Activated T-cell treated with anti-CD3 and anti-CD28 coated beads, Interleukin-2, amount 50 U/mL, for 72 hours (primary cell): ENCODE results near the gene KLF5. TPM values are rescaled to one million over a fixed set of nuclear protein-coding genes. Genes with fewer than 3 reads are reported as not detected.

ENCODE experiments used
- ATAC-seq, 2 donors: fragments of 150-1000 bp; cut with Tn5 transposase; replicated peaks in 1 of 2; 2 replicates each; pipeline ENCODE4 v1.10.0; 2021; ENCODE audit warnings: moderate library complexity in 2 of 2, mild to moderate bottlenecking in 1 of 2
- DNase-seq, 2 donors: peaks; one replicate each; pipeline ENCODE4 v3.0.0; 2021 to 2022; ENCODE audit warnings: mixed read lengths in 1 of 2
- H3K27ac Mint-ChIP-seq: one replicate; pipeline ENCODE4 v1.8.0; 2022; ENCODE audit warnings: mild to moderate bottlenecking, moderate library complexity, mixed read lengths
- H3K27me3 Mint-ChIP-seq: one replicate; pipeline ENCODE4 v1.8.0; 2022; ENCODE audit warnings: low read depth, mixed read lengths
- H3K36me3 Mint-ChIP-seq, 2 donors: one replicate each; pipeline ENCODE4 v1.8.0; 2022; ENCODE audit warnings: mixed read lengths in 2 of 2, mild to moderate bottlenecking in 1 of 2; ENCODE audit not compliant: insufficient read depth in 2 of 2
- H3K4me1 Mint-ChIP-seq: one replicate; pipeline ENCODE4 v1.8.0; 2022; ENCODE audit warnings: low read depth, mixed read lengths
- H3K4me3 Mint-ChIP-seq, 2 donors: one replicate each; pipeline ENCODE4 v1.8.0; 2022; ENCODE audit warnings: mild to moderate bottlenecking in 2 of 2, mixed read lengths in 2 of 2, moderate library complexity in 2 of 2
- H3K9me3 Mint-ChIP-seq, 2 donors: one replicate each; pipeline ENCODE4 v1.8.0; 2022; ENCODE audit warnings: mixed read lengths in 2 of 2
- total RNA-seq, 2 donors: library from RNA; stranded (reverse); gene quantifications; one replicate each; pipeline ENCODE4 v1.2.3, GENCODE V29; 2022

KLF5 gene
- total RNA-seq, 2 donors from 2014 or later, result 3.2 to 3.7 TPM

DNA sequence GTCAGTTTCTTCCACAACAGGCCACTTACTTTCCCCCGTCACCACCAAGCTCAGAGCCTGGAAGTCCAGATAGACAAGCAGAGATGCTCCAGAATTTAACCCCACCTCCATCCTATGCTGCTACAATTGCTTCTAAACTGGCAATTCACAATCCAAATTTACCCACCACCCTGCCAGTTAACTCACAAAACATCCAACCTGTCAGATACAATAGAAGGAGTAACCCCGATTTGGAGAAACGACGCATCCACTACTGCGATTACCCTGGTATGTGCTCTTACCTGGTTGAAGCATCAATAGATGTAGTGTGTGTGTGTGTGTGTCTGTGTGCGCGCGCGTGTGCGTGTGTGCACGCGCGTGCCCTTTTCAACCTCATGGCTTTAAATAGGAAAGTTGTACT, 3.7 kb downstream of the KLF5 start:
- Mint-ChIP-seq H3K4me1 (peaks cover 19% of the 10 kb centered on the region), H3K27me3 (peaks cover 25% of the 10 kb centered on the region), H3K36me3 (peaks cover 0 to 2% of the 10 kb centered on the region in 2 donors), H3K4me3 (no peak overlapping the region), H3K27ac (no peak overlapping the region), H3K9me3 (no peaks in the 10 kb centered on the region)
- DNase-seq (no peak), ATAC-seq (no peak)

GRCh38 chr13:73063166-73063565, 4.4 kb downstream of the KLF5 start:
- ATAC-seq, result no peak
- Mint-ChIP-seq H3K36me3 (peaks cover 0 to 2% of the 10 kb centered on the region in 2 donors), H3K27ac (no peak overlapping the region), H3K27me3 (peaks cover 18% of the 10 kb centered on the region), H3K4me3 (no peak overlapping the region), H3K9me3 (no peaks in the 10 kb centered on the region), H3K4me1 (peaks cover 17% of the 10 kb centered on the region)
- DNase-seq, result no peak

GRCh38 chr13:73065036-73065435, 6.2 kb downstream of the KLF5 start:
- Mint-ChIP-seq H3K4me3 (no peak overlapping the region), H3K27ac (no peak overlapping the region), H3K9me3 (no peaks in the 10 kb centered on the region), H3K4me1 (peaks cover 9% of the 10 kb centered on the region), H3K27me3 (peaks cover 9% of the 10 kb centered on the region), H3K36me3 (no peaks in the 10 kb centered on the region)
- DNase-seq (no peak), ATAC-seq (no peak)

GRCh38 chr13:73065665-73066340, 7.0 kb downstream of the KLF5 start:
- no peaks in the 10 kb centered on the region for H3K9me3 Mint-ChIP-seq
- DNase-seq, result no peak

GRCh38 chr13:73069206-73069805, 10.5 kb downstream of the KLF5 start:
- H3K9me3 Mint-ChIP-seq, result no peaks in the 10 kb centered on the region
- H3K27me3 Mint-ChIP-seq, result peaks cover 5% of the 10 kb centered on the region
- no peak for ATAC-seq
- no peak for DNase-seq
- H3K4me1 Mint-ChIP-seq, result peaks cover 6% of the 10 kb centered on the region
- H3K36me3 Mint-ChIP-seq, result no peaks in the 10 kb centered on the region
- no peak overlapping the region for H3K4me3 Mint-ChIP-seq
- no peak overlapping the region for H3K27ac Mint-ChIP-seq

More at GRCh38 chr13:73065665-73066340, 7.0 kb downstream of the KLF5 start:
- H3K4me1 Mint-ChIP-seq, result peaks cover under 1% of the 10 kb centered on the region
- no peak for ATAC-seq
- peaks cover 1% of the 10 kb centered on the region for H3K27me3 Mint-ChIP-seq
- no peak overlapping the region for H3K27ac Mint-ChIP-seq
- H3K4me3 Mint-ChIP-seq, result no peak overlapping the region
- no peaks in the 10 kb centered on the region for H3K36me3 Mint-ChIP-seq

DNA sequence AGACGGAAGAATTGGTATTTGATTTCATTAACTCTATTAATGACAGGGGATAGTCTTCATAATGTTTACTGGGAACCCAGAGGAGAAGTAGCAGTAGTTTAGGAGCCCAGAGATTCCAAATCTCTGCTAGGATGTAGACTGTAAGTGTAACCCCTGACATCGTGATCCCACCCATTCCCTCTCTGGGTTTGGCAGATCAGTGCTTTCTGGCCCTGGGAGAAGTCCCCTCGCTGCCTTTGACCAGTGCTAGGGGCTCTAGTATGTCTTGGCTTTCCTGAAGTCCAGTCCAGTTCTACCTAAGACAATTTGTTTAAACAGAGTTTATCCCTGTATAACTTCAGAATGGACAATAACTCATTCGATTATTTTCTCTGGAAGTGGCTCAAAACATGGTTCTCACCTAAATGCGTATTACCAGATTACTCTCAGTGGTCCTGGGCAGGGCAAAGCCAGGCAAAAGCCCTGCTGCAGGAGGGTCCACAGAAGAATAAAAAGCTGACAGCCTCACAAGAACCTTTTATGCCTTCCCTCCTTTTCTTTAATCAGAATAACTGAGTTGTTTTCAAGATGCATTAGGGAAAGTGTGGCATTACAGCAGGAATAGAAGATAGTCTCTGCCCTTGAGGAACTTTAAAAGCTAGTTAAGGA, 11.8 kb downstream of the KLF5 start:
- H3K27me3 Mint-ChIP-seq, result peaks cover 5% of the 10 kb centered on the region
- H3K36me3 Mint-ChIP-seq, result no peaks in the 10 kb centered on the region
- no peak overlapping the region for H3K4me3 Mint-ChIP-seq
- DNase-seq (no peak), ATAC-seq (no peak)
- H3K9me3 Mint-ChIP-seq, result no peaks in the 10 kb centered on the region
- no peak overlapping the region for H3K27ac Mint-ChIP-seq
- peaks cover 6% of the 10 kb centered on the region for H3K4me1 Mint-ChIP-seq

GRCh38 chr13:73072239-73072900, 13.6 kb downstream of the KLF5 start:
- ATAC-seq (no peak), DNase-seq (no peak)
- no peak overlapping the region for H3K27ac Mint-ChIP-seq
- peaks cover 5% of the 10 kb centered on the region for H3K27me3 Mint-ChIP-seq
- H3K4me1 Mint-ChIP-seq, result peaks cover 6% of the 10 kb centered on the region
- H3K4me3 Mint-ChIP-seq, result no peak overlapping the region
- no peaks in the 10 kb centered on the region for H3K9me3 Mint-ChIP-seq
- no peaks in the 10 kb centered on the region for H3K36me3 Mint-ChIP-seq

GRCh38 chr13:73073050-73073449, 14.2 kb downstream of the KLF5 start:
- H3K27me3 Mint-ChIP-seq, result peaks cover 5% of the 10 kb centered on the region
- H3K4me3 Mint-ChIP-seq, result no peak overlapping the region
- no peaks in the 10 kb centered on the region for H3K9me3 Mint-ChIP-seq
- DNase-seq (no peak), ATAC-seq (no peak)
- no peak overlapping the region for H3K27ac Mint-ChIP-seq
- no peaks in the 10 kb centered on the region for H3K36me3 Mint-ChIP-seq
- peaks cover 6% of the 10 kb centered on the region for H3K4me1 Mint-ChIP-seq

DNA sequence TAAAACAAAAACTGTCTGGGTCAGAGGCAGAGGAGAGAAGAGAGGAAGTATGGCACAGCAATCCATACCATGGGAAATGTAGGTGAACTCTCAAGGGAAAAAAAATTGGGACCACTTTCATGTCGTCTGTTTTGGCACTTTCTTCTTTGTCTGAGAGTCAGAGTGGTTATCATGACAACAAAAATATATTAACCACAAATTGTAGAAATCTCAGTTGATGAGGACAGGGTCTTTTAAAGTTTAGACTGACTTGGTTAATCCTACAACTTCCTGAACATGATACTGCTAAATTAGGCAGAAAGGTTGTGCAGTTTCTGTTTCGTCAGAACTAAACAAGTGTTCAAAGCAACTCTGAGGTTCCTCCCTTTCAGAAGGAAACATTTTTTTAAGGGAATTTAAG, 15.2 kb downstream of the KLF5 start:
- ATAC-seq, result no peak
- Mint-ChIP-seq H3K9me3 (no peaks in the 10 kb centered on the region), H3K4me1 (peaks cover 6% of the 10 kb centered on the region), H3K27ac (peak overlapping the region; percentile 13), H3K36me3 (no peaks in the 10 kb centered on the region), H3K4me3 (peak overlapping the region in 1 of 2 donors; percentile 4), H3K27me3 (peaks cover 5% of the 10 kb centered on the region)
- no peak for DNase-seq

DNA sequence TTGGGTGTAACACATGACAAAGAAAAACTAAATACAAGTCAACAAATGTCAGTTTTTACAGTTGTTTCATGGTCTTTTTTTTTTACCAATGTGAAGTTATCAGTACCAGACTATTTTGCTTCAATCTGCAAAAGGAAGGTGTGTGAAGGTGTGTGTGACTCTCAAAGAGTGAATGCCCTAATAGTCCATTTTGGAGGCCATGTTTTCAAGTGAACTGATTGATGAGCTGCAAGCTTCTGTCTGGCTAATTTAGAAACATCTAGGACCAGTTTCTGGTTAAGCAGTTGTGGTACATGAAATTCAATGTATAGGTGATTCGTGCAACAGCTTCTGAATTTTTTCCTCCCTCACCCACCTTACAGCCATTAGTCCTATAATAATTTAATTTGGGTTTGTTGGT, 16.1 kb downstream of the KLF5 start:
- Mint-ChIP-seq H3K4me1 (peaks cover 6% of the 10 kb centered on the region), H3K27ac (no peak overlapping the region), H3K27me3 (peaks cover 12% of the 10 kb centered on the region), H3K9me3 (no peaks in the 10 kb centered on the region), H3K4me3 (no peak overlapping the region), H3K36me3 (no peaks in the 10 kb centered on the region)
- ATAC-seq, result no peak
- DNase-seq, result no peak

DNA sequence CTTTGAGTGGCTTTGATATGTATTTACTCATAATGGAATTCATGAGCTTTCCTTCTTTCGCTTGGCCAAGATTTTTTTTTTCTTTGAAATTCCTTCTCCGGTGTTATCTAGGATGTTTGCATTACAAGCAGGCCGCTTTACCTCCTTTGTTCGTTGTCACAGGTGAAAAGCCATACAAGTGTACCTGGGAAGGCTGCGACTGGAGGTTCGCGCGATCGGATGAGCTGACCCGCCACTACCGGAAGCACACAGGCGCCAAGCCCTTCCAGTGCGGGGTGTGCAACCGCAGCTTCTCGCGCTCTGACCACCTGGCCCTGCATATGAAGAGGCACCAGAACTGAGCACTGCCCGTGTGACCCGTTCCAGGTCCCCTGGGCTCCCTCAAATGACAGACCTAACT, 16.7 kb downstream of the KLF5 start:
- H3K4me1 Mint-ChIP-seq, result peaks cover 6% of the 10 kb centered on the region
- peaks cover 12% of the 10 kb centered on the region for H3K27me3 Mint-ChIP-seq
- H3K9me3 Mint-ChIP-seq, result no peaks in the 10 kb centered on the region
- H3K36me3 Mint-ChIP-seq, result no peaks in the 10 kb centered on the region
- H3K27ac Mint-ChIP-seq, result no peak overlapping the region
- H3K4me3 Mint-ChIP-seq, result no peak overlapping the region
- ATAC-seq, result no peak
- DNase-seq, result no peak

DNA sequence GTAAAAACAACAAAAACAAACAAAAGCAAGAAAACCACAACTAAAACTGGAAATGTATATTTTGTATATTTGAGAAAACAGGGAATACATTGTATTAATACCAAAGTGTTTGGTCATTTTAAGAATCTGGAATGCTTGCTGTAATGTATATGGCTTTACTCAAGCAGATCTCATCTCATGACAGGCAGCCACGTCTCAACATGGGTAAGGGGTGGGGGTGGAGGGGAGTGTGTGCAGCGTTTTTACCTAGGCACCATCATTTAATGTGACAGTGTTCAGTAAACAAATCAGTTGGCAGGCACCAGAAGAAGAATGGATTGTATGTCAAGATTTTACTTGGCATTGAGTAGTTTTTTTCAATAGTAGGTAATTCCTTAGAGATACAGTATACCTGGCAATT, 17.1 kb downstream of the KLF5 start:
- Mint-ChIP-seq H3K4me1 (peaks cover 6% of the 10 kb centered on the region), H3K27ac (no peak overlapping the region), H3K9me3 (no peaks in the 10 kb centered on the region), H3K4me3 (no peak overlapping the region), H3K27me3 (peaks cover 10% of the 10 kb centered on the region), H3K36me3 (no peaks in the 10 kb centered on the region)
- no peak for ATAC-seq
- DNase-seq, result no peak

DNA sequence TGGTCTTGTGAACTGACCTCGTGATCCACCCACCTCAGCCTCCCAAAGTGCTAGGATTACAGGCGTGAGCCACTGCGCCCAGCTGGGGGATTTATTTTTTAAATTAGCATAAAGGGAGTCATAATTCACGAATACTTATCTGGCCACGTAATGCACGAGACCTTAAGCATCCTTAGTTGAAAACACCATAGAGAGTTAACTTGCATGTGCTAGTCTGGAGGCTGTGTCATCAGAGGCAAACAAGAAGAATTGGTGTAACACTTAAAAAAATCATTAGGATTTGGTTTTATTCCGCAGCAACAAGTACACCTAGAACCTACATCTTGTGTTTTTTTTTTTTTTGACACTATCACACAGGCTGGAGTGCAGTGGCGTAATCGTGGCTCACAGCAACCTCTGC, 19.1 kb downstream of the KLF5 start:
- Mint-ChIP-seq H3K27ac (no peak overlapping the region), H3K36me3 (no peaks in the 10 kb centered on the region), H3K4me3 (no peak overlapping the region), H3K4me1 (peaks cover 6% of the 10 kb centered on the region), H3K27me3 (peaks cover 6% of the 10 kb centered on the region), H3K9me3 (no peaks in the 10 kb centered on the region)
- ATAC-seq, result no peak
- no peak for DNase-seq
